Large intestine (tissue), 3 donors: ENCODE results near the gene SHISA7. TPM values are rescaled to one million over a fixed set of nuclear protein-coding genes. Genes with fewer than 3 reads are reported as not detected.

Experiments
- DNase-seq, 2 donors: peaks; one replicate each; pipeline versions ENCODE4 v3.0.0 to v3.0.0-alpha.2; 2013
- H3K27ac ChIP-seq: one replicate; pipeline ENCODE4 v1.5.1; 2013; ENCODE audit warnings: low read length
- H3K27me3 ChIP-seq: 2 replicates; pipeline ENCODE4 v1.6.1; 2013; ENCODE audit warnings: low read length; ENCODE audit not compliant: control insufficient read depth, insufficient read depth
- H3K36me3 ChIP-seq: 2 replicates; pipeline ENCODE4 v1.6.1; 2013; ENCODE audit warnings: low read length; ENCODE audit not compliant: control insufficient read depth, insufficient read depth
- H3K4me1 ChIP-seq: one replicate; pipeline ENCODE4 v1.6.1; 2013; ENCODE audit warnings: low read length; ENCODE audit not compliant: control insufficient read depth, insufficient read depth
- H3K4me3 ChIP-seq: one replicate; pipeline ENCODE4 v1.5.1; 2013; ENCODE audit warnings: low read length
- H3K9me3 ChIP-seq: one replicate; pipeline ENCODE4 v1.6.1; 2013; ENCODE audit warnings: mild to moderate bottlenecking, low read depth, low read length, moderate library complexity; ENCODE audit not compliant: control insufficient read depth
- WGBS: methylation state at CpG from one replicate; pipeline ENCODE4 v1.1.5; 2013; ENCODE audit warnings: low lambda C conversion rate; ENCODE audit not compliant: insufficient coverage; 5-methylcytosine and 5-hydroxymethylcytosine counted together
- polyA plus RNA-seq: library from polyadenylated mRNA; unstranded; fragments of 120-200 nt; gene quantifications from one replicate; pipeline ENCODE4 v1.2.1, GENCODE V29; 2013

SHISA7 gene
- polyA plus RNA-seq, 1 donor: 1.1 TPM

DNA sequence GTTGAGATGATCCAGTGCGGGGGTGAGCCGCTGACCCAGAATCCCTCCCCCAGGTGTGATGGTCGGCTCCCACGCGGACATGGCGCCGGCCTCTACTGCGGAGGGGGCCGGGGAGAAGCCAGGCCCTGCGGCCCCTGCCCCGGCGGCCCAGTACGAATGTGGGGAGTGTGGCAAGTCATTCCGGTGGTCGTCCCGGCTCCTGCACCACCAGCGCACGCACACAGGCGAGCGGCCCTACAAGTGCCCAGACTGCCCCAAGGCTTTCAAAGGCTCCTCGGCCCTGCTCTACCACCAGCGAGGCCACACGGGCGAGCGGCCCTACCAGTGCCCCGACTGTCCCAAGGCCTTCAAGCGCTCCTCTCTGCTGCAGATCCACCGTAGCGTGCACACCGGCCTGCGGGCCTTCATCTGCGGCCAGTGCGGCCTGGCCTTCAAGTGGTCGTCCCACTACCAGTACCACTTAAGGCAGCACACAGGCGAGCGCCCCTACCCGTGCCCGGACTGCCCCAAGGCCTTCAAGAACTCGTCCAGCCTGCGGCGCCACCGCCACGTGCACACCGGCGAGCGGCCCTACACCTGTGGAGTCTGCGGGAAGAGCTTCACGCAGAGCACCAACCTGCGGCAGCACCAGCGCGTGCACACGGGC, 38.2 kb upstream of the SHISA7 start:
- Histone ChIP-seq H3K36me3 (peaks cover 4% of the 10 kb centered on the region), H3K4me3 (no peak overlapping the region), H3K27ac (no peak overlapping the region), H3K9me3 (peaks cover 6% of the 10 kb centered on the region), H3K4me1 (peaks cover 11% of the 10 kb centered on the region), H3K27me3 (peaks cover 10% of the 10 kb centered on the region)
- no CpG with 5 or more reads among the region's 52 CpGs for WGBS
- DNase-seq: no peak

GRCh38 chr19:55479451-55480230, 36.5 kb upstream of the SHISA7 start:
- H3K27ac ChIP-seq: no peak overlapping the region
- peaks cover 4% of the 10 kb centered on the region for H3K36me3 ChIP-seq
- H3K27me3 ChIP-seq: no peaks in the 10 kb centered on the region
- H3K9me3 ChIP-seq: peaks cover 6% of the 10 kb centered on the region
- DNase-seq: no peak
- peaks cover 15% of the 10 kb centered on the region for H3K4me1 ChIP-seq
- WGBS: 100% methylated on average over 1 of the region's 15 CpGs
- no peak overlapping the region for H3K4me3 ChIP-seq

DNA sequence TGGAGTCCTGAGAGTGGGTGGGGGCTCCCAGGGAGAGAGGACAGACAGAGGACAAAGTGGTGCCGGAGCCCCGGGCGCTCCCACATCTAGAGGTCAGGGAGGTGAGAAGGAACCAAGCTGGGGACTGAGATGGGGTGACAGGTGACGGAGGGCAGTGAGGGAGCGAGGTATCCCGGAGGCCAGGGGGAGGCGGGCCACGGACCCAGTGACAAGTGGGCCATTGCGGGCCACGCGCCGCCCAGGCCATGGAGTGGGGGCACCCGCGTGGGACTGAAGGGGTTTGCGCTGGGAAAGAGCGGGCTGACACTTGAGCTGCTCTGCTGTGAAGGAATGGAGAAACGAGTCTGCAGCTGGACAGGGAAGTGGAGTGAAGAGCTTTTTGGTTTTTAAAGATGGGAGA, 35.9 kb upstream of the SHISA7 start:
- Histone ChIP-seq H3K27ac (no peak overlapping the region), H3K4me3 (no peak overlapping the region), H3K36me3 (peaks cover 4% of the 10 kb centered on the region), H3K4me1 (peaks cover 11% of the 10 kb centered on the region), H3K9me3 (peaks cover 6% of the 10 kb centered on the region), H3K27me3 (no peaks in the 10 kb centered on the region)
- WGBS: 86% methylated on average over 3 of the region's 17 CpGs
- DNase-seq: no peak

DNA sequence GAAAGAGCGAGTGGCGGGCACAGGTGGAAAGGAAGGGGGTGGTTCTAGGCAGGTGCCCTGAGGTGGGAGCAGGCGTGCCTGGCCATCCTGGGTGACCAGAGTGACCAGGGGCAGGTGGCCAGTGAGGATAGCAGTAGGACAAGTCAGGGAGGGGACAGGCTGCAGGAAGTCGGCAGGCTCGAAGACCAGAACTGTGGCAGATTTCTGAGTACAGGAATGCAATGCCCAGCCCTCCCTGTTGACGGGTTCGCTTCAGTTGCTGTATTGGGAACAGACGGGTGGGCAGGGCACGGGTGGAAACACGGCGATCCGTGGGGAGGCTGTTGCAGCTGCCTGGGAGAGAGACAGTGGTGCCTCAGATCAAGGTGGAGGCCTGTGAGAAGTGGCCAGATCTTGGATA, 35.3 kb upstream of the SHISA7 start:
- Histone ChIP-seq H3K9me3 (peaks cover 6% of the 10 kb centered on the region), H3K4me1 (peaks cover 11% of the 10 kb centered on the region), H3K27me3 (no peaks in the 10 kb centered on the region), H3K27ac (no peak overlapping the region), H3K4me3 (no peak overlapping the region), H3K36me3 (peaks cover 4% of the 10 kb centered on the region)
- no CpG with 5 or more reads among the region's 12 CpGs for WGBS
- no peak for DNase-seq

DNA sequence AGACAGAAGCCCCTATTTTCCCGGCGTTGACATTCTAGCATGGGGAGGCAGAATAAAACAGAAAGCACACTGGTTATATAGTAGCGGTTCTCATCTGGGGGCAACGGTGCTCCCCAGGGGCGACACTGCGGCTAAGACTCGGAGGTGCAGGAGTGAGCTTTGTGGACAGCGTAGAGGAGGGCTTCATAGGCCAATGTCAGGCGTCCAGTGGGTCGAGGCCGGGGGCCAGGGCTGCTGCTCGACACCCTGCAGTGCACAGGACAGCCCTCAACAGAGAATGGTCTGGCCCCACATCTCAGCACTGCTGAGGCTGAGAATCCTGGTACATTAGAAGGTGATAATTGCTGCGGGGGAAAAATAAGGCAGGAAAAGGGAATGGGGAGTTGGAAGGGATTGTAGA, 34.8 kb upstream of the SHISA7 start:
- Histone ChIP-seq H3K4me3 (no peak overlapping the region), H3K4me1 (peaks cover 11% of the 10 kb centered on the region), H3K9me3 (peaks cover 6% of the 10 kb centered on the region), H3K27ac (no peak overlapping the region), H3K36me3 (peaks cover 4% of the 10 kb centered on the region), H3K27me3 (no peaks in the 10 kb centered on the region)
- no CpG with 5 or more reads among the region's 13 CpGs for WGBS
- no peak for DNase-seq

GRCh38 chr19:55476100-55476775, 33.1 kb upstream of the SHISA7 start, which contains the start of gene ZNF628:
ZNF628 (plus strand) TSS chr19:55476617; CDS start chr19:55479911, 3,294 bp downstream.
- Histone ChIP-seq H3K27ac (peak within 1 kb of the TSS; percentile 94), H3K27me3 (no peaks in the 10 kb centered on the region), H3K4me3 (peak within 1 kb of the TSS; percentile 43), H3K4me1 (peaks cover 11% of the 10 kb centered on the region), H3K9me3 (peaks cover 3% of the 10 kb centered on the region), H3K36me3 (no peaks in the 10 kb centered on the region)
- WGBS: no CpG with 5 or more reads among the region's 61 CpGs
- peak; percentile 99 for DNase-seq

DNA sequence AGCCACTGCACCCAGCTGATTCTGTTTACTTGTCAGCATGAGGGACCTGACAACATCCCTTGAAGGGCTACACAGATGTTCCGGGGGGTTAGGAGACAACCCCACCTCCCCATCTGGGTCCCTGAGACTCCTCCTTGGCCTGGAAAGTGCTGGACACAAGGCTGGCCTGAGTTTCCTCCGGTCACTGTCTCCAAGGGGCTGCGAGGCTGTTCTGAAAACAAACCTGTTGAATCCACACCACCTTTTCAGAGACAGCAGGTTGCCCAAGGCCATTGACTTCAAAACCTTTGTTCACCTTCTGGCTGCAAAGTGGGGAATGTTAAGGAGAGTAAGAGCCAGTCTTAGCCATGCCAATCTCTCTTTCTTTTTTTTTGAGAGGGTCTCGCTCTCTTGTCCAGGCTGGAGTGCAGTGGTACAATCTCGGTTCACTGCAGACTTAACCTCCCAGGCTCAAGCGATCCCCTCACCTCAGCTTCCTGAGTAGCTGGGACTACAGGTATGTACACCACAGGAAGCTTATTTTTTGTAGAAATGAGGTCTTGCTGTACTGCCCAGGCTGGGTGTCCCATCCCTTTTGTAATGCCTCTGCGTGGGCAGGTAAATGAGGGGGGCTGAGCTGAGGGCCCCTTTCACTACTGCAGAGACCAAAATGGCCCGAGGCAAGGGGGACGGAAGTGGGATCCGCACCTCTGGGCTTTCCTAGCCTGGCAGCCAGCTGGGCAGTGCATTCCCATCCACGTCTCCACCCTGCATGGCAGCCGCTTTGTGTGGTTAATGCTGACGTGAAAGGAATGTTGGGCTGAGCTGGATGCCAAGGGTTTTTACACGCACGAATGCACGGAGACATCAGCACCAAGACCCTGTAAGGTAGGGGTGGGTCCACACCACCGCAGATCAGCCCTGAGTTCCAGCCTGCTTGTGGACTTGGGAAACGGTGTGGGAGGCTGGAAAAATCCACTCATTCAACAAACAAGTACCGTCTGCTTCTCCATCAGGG, 31.5 kb upstream of the SHISA7 start:
- no peaks in the 10 kb centered on the region for H3K27me3 ChIP-seq
- H3K4me1 ChIP-seq: peaks cover 11% of the 10 kb centered on the region
- DNase-seq: no peak
- H3K4me3 ChIP-seq: no peak overlapping the region
- H3K9me3 ChIP-seq: no peaks in the 10 kb centered on the region
- WGBS: no CpG with 5 or more reads among the region's 19 CpGs
- no peaks in the 10 kb centered on the region for H3K36me3 ChIP-seq
- H3K27ac ChIP-seq: no peak overlapping the region

- Histone ChIP-seq H3K36me3 (no peaks in the 10 kb centered on the region), H3K4me3 (no peak overlapping the region), H3K4me1 (peaks cover 11% of the 10 kb centered on the region), H3K9me3 (no peaks in the 10 kb centered on the region), H3K27me3 (no peaks in the 10 kb centered on the region), H3K27ac (no peak overlapping the region)
- DNase-seq: no peak
- no CpG with 5 or more reads among the region's 16 CpGs for WGBS
These were observed 30.3 kb upstream of the SHISA7 start for GRCh38 chr19:55473225-55474012.

DNA sequence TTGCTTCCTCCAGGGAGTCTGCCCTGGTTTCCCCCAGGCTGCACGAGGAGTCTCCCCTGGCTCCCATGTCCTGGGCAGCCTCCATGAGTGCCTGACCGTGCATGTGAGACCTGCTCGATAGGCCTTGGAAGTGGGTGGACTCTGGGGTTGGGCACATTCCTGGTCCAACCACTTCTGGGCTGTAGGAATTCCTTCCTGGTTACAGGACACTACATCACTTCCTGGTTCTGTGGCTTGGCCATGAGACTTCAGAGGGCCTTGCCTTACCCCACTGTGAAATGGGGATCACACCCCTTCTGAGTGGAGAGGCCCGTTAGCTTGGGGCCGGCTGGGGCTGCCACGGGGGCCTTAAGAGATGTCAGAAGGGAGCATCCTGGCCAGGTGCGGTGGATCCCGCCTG, 29.4 kb upstream of the SHISA7 start:
- Histone ChIP-seq H3K36me3 (no peaks in the 10 kb centered on the region), H3K27ac (no peak overlapping the region), H3K9me3 (no peaks in the 10 kb centered on the region), H3K4me3 (no peak overlapping the region), H3K27me3 (no peaks in the 10 kb centered on the region), H3K4me1 (peaks cover 5% of the 10 kb centered on the region)
- WGBS: no CpG with 5 or more reads among the region's 8 CpGs
- DNase-seq: no peak
